ENCODE results near the gene OXSM.
A peak's percentile ranks its signal among the peaks of the same experiment; 100 is the strongest.

The OXSM gene

GRCh38 chr3:25804676-25805075 is 14.8 kb downstream of the OXSM start:
- no peak for DNase-seq (ENCODE audit: low spot score)

- DNase-seq (ENCODE audit: low spot score), result no peak
These were observed 22.8 kb downstream of the OXSM start for GRCh38 chr3:25812644-25813043.

- DNase-seq (ENCODE audit: low spot score), result no peak
These were observed 27.2 kb downstream of the OXSM start for GRCh38 chr3:25817107-25817506.

GRCh38 chr3:25817638-25818037 is 27.7 kb downstream of the OXSM start:
- DNase-seq (ENCODE audit: low spot score), result no peak

- no peak for DNase-seq (ENCODE audit: low spot score)
These were observed 28.4 kb downstream of the OXSM start for GRCh38 chr3:25818335-25818734.

GRCh38 chr3:25820366-25820765 is 30.5 kb downstream of the OXSM start:
- peak; percentile 24 for DNase-seq (ENCODE audit: low spot score)

GRCh38 chr3:25820816-25821486 is 31.1 kb downstream of the OXSM start:
- no peak for DNase-seq (ENCODE audit: low spot score)

GRCh38 chr3:25821746-25822573 is 32.1 kb downstream of the OXSM start:
- no peak for DNase-seq (ENCODE audit: low spot score)

- no peak for DNase-seq (ENCODE audit: low spot score)
These were observed 33.4 kb downstream of the OXSM start for GRCh38 chr3:25823314-25823713.

- no peak for DNase-seq (ENCODE audit: low spot score)
These were observed 36.6 kb downstream of the OXSM start for GRCh38 chr3:25826510-25826909.

GRCh38 chr3:25830373-25831280 is 40.7 kb downstream of the OXSM start:
- no peak for DNase-seq (ENCODE audit: low spot score)

GRCh38 chr3:25831578-25831977 is 41.7 kb downstream of the OXSM start:
- DNase-seq (ENCODE audit: low spot score), result no peak

- DNase-seq (ENCODE audit: low spot score), result no peak
These were observed 44.5 kb downstream of the OXSM start for GRCh38 chr3:25834346-25834745.

- no peak for DNase-seq (ENCODE audit: low spot score)
These were observed 46.7 kb downstream of the OXSM start for GRCh38 chr3:25836579-25836978.

GRCh38 chr3:25837038-25837437 is 47.1 kb downstream of the OXSM start:
- DNase-seq (ENCODE audit: low spot score), result no peak

- DNase-seq (ENCODE audit: low spot score), result no peak
These were observed 50.2 kb downstream of the OXSM start for GRCh38 chr3:25840099-25840498.

GRCh38 chr3:25843332-25843731 is 53.4 kb downstream of the OXSM start:
- DNase-seq (ENCODE audit: low spot score), result no peak
